ENCODE measurements around the gene CAP2.

CAP2 gene

GRCh38 chr6:17446713-17447112 is 53.3 kb downstream of the CAP2 start:
- no peak for DNase-seq

- DNase-seq = no peak
Observed at GRCh38 chr6:17448165-17448564, 54.8 kb downstream of the CAP2 start.

- no peak for DNase-seq
Observed at GRCh38 chr6:17450397-17450796, 57.0 kb downstream of the CAP2 start.

GRCh38 chr6:17450832-17451231 is 57.4 kb downstream of the CAP2 start:
- no peak for DNase-seq

- no peak for DNase-seq
Observed at GRCh38 chr6:17452096-17452495, 58.7 kb downstream of the CAP2 start.

DNA sequence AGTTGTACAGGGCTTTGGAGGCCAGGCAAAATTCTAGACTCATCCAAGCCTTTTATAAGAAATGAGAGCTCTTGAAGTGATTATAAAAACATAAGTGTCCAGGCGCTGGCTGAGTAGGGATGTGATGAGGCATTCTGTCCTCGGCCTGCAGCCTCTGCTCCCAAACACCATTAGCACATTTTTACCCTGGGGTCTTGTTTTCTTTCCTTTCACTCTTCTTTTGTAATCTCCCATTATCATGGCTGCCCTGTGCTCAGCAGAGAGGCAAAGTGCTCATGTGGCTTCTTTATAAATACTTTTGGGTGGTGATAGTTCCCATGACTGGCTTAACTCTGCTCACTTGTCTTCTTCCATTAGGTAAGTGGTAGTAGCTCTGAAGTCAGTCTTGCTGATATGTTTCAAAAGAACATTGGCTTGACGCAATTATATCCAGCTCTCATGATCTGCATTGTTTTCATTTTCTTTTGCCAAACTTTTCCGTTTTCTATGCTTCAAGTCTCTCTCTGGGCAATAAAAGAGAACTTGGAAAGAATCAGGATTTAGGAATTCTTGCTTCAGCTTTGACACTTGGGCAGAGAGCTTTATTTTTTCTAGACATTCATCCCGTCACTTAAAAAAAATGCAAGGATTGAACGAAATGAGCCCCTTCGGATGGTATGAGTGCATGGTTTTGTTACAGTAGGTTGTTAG is 61.1 kb downstream of the CAP2 start:
- DNase-seq = no peak

- no peak for DNase-seq
Observed at GRCh38 chr6:17455919-17456318, 62.5 kb downstream of the CAP2 start.

GRCh38 chr6:17456711-17457110 is 63.3 kb downstream of the CAP2 start:
- DNase-seq = no peak

- DNase-seq = no peak
Observed at GRCh38 chr6:17457405-17457804, 64.0 kb downstream of the CAP2 start.

GRCh38 chr6:17457956-17458355 is 64.6 kb downstream of the CAP2 start:
- no peak for DNase-seq

GRCh38 chr6:17458966-17459365 is 65.6 kb downstream of the CAP2 start:
- no peak for DNase-seq

DNA sequence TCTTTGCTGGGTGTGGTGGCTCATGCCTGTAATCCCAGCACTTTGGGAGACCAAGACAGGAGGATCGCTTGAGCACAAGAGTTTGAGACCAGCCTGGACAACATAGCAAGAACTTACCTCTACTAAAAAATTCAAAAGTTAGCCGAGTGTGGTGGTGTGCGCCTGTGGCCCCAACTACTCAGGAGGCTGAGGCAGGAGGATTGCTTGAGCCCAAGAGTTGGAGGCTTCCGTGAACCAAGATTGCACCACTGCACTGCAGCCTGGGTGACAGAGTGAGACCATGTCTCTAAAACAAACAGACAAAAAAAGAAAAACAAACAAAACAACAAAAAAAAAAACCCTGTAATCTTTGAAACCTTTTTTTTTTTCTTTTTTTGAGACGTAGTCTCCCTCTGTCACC is 67.5 kb downstream of the CAP2 start:
- DNase-seq = no peak

GRCh38 chr6:17466147-17466546 is 72.8 kb downstream of the CAP2 start:
- no peak for DNase-seq

DNA sequence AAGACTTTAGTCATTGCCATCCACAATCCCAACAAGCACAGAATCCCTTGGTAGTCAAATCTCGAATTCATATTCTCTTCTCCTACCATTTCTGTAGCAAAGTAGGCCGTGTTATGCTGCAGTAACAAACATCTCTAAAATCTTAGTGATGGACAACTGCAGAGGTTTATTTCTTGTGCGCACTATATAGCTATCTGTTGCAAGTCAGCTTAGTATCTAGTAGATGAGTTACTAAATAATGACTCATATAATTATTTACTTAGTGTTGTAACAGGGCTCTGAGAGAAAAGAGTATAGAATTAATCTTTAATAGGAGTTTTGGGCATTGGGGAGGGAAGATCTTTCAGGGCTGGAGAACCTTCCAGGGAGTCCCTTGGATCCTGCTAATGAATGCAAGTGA is 73.3 kb downstream of the CAP2 start:
- DNase-seq = no peak

- no peak for DNase-seq
Observed at GRCh38 chr6:17469006-17469832, 75.8 kb downstream of the CAP2 start.

GRCh38 chr6:17470202-17470937 is 77.0 kb downstream of the CAP2 start:
- DNase-seq = no peak

- no peak for DNase-seq
Observed at GRCh38 chr6:17470938-17471327, 77.5 kb downstream of the CAP2 start.

- no peak for DNase-seq
Observed at GRCh38 chr6:17472653-17473183, 79.3 kb downstream of the CAP2 start.

DNA sequence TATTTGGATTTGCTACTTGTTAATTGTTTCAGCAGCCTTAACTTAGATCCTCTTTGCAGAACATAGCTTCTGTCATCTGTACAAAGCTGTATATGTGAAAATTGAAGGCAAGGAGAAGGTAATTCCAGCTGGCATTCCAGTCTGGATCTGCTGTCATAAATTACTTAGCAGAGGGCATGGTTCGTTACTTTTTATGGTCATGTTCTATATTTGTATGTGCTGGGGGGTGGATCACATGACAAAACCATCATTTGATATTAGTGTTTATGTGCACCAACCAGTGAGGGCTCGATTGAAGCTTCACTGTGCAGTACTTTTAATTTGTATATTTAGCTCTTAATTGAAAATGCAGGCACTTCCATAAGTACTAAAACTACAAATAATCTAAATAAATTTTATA is 80.2 kb downstream of the CAP2 start:
- no peak for DNase-seq

GRCh38 chr6:17474289-17474688 is 80.9 kb downstream of the CAP2 start:
- no peak for DNase-seq

- DNase-seq = no peak
Observed at GRCh38 chr6:17475606-17476244, 82.3 kb downstream of the CAP2 start.

- DNase-seq = no peak
Observed at GRCh38 chr6:17476511-17476910, 83.1 kb downstream of the CAP2 start.

GRCh38 chr6:17477356-17477755 is 84.0 kb downstream of the CAP2 start:
- DNase-seq = no peak

Measured in activated CD4-positive, alpha-beta T cell treated with anti-CD3 and anti-CD28 coated beads for 1 hour (primary cell).